ENCODE data around the gene HOXD1. TPM values are rescaled to one million over a fixed set of nuclear protein-coding genes. Genes with fewer than 3 reads are reported as not detected.

Gene HOXD1
- total RNA-seq, 1 experiment from 2014 or later: not detected

DNA sequence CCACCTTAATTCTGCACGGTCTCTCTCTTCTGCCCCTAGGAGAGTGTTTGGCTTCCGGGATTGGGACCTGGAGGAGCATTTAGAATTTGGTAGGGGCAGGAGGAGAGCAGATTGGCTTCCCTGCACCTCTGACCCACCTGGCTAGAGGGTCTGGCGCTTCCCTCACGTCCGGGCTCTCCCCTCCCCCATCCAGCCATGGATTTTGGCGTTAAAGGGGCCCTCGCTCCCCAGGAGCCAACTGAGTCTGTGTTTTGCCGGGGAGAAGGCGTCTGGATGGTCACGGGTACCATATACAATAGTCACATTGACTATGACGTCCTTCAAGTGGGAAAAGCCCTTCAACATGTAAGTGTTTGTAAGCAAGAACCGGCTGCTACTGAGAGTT lies 24.8 kb upstream of the HOXD1 start:
- Histone ChIP-seq H2AK5ac (ENCODE audit: insufficient read length, low read length) (no peak overlapping the region), H3K14ac (ENCODE audit: insufficient read depth, low read length) (no peak overlapping the region), H3K9ac (ENCODE audit: extremely low read depth, insufficient read length, low read length) (no peak overlapping the region), H3K56ac (ENCODE audit: insufficient read length, low read depth, low read length) (no peak overlapping the region), H3T11ph (ENCODE audit: low read length) (no peak overlapping the region), H3K27me3 (ENCODE audit: insufficient read depth, low read length) (peaks cover 97% of the 10 kb centered on the region), H4K8ac (replicated peaks; ENCODE audit: insufficient read length, low read depth, low read length) (no peak overlapping the region), H3K27ac (ENCODE audit: insufficient read length, low read depth, low read length) (no peak overlapping the region), H4K91ac (ENCODE audit: insufficient read length, low read depth, low read length) (no peak overlapping the region), H4K20me1 (ENCODE audit: control insufficient read depth, insufficient read depth, insufficient read length) (peaks cover 2% of the 10 kb centered on the region), H3K23me2 (ENCODE audit: insufficient read length, low read depth, low read length, poor library complexity, severe bottlenecking) (no peaks in the 10 kb centered on the region), H3K79me2 (ENCODE audit: insufficient read depth, low read length) (no peaks in the 10 kb centered on the region), H2BK5ac (ENCODE audit: insufficient read length, low read length) (no peak overlapping the region), H2BK15ac (ENCODE audit: low read depth, low read length) (no peak overlapping the region), H2BK12ac (ENCODE audit: insufficient read length, low read depth, low read length) (no peak overlapping the region), H2AFZ (ENCODE audit: low read length) (no peak overlapping the region), H3K79me1 (ENCODE audit: insufficient read depth, low read depth, low read length, poor library complexity, severe bottlenecking) (no peaks in the 10 kb centered on the region), H2BK20ac (ENCODE audit: low read depth, low read length, poor library complexity, severe bottlenecking) (no peak overlapping the region), H3K18ac (ENCODE audit: insufficient read length, low read depth, low read length) (no peak overlapping the region), H2BK120ac (ENCODE audit: low read depth, low read length, poor library complexity, severe bottlenecking) (no peak overlapping the region), H4K5ac (ENCODE audit: insufficient read length, low read depth, low read length) (no peak overlapping the region), H3K9me3 (ENCODE audit: control insufficient read depth, low read depth, low read length) (no peaks in the 10 kb centered on the region), H3K4me1 (ENCODE audit: insufficient read depth, low read length) (no peaks in the 10 kb centered on the region), H3K4me2 (ENCODE audit: insufficient read depth, insufficient read length, low read length) (no peak overlapping the region), H3K23ac (ENCODE audit: insufficient read length, low read depth, low read length) (no peak overlapping the region), H3K4ac (ENCODE audit: low read depth, low read length) (no peak overlapping the region)
- Mint-ChIP-seq H3K4me3 (no peak overlapping the region), H3K27me3 (ENCODE audit: low read depth) (peaks cover 100% of the 10 kb centered on the region), H3K4me1 (peaks cover 3 to 31% of the 10 kb centered on the region in 2 experiments; a peak in 3 of 4 replicates), H3K9me3 (peaks cover 0 to 5% of the 10 kb centered on the region in 2 experiments; a peak in 2 of 5 replicates), H3K36me3 (ENCODE audit: insufficient read depth in 1 of 3, low read depth in 3 of 3) (no peaks in the 10 kb centered on the region), H3K27ac (no peak overlapping the region)
- TF ChIP-seq CTCF (conservative IDR thresholded peaks at IDR 0.05): no peak
- no peak for DNase-seq
- no CpG with 5 or more reads among the region's 12 CpGs for WGBS (ENCODE audit: extremely low coverage, insufficient read length, low lambda C conversion rate)
